ENCODE results near the gene PAX2. TPM values are rescaled to one million over a fixed set of nuclear protein-coding genes. Genes with fewer than 3 reads are reported as not detected.

PAX2 gene
- polyA plus RNA-seq, 1 experiment: not detected

DNA sequence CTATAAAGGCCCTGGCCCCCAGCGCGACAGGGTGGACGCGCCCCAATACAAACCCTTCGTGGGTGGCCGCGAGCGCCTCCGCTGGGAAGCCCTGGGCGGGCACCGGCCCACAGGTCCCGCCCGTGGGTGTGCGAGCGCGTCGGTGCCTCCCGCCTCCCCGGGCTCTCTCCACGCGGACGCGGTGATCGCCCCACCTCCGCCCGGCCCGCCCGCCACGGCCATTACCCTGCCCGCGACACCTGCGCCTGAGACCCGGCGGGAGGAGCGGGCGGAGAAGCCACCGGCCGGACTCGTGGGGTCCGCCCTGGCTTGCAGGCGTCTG is 81.2 kb downstream of the PAX2 start:
- no peak for DNase-seq (ENCODE audit: low read depth)
- POLR2A ChIA-PET: no interaction called here
- CTCF ChIA-PET: interaction anchor here (0.9 kb wide), 1 partner anchor 109 kb away, joined by 4 read pairs; no protein-coding TSS in a partner anchor

DNA sequence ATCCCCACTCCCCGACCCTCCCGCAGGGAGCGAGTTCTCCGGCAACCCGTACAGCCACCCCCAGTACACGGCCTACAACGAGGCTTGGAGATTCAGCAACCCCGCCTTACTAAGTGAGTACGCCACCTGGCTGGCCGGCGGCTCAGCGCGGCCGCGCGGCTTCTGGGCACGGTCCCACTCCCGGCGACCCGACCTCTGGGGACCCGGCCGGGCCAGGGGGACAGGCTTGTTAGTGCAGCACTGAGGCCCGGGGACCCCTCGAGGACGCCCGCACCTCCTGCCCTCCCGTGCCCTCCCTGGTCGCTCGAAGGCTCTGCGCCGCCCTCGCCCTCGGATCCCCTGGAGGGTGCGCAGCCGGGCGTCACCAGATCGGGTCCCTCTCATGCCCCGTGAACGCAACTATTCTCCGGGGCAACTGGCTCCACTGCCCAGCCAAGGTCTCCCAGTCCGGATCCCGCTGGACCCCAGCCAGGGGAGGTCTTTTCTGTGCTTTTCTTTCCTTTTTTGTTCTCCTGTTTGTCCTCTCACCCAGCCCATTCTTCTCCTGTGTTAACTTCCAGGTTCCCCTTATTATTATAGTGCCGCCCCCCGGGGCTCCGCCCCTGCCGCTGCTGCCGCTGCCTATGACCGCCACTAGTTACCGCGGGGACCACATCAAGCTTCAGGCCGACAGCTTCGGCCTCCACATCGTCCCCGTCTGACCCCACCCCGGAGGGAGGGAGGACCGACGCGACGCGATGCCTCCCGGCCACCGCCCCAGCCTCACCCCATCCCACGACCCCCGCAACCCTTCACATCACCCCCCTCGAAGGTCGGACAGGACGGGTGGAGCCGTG is 81.8 kb downstream of the PAX2 start:
- CTCF ChIA-PET: no interaction called here

More for the DNA sequence above, 81.2 kb downstream of the PAX2 start:
- TF ChIP-seq, protein P1, sequence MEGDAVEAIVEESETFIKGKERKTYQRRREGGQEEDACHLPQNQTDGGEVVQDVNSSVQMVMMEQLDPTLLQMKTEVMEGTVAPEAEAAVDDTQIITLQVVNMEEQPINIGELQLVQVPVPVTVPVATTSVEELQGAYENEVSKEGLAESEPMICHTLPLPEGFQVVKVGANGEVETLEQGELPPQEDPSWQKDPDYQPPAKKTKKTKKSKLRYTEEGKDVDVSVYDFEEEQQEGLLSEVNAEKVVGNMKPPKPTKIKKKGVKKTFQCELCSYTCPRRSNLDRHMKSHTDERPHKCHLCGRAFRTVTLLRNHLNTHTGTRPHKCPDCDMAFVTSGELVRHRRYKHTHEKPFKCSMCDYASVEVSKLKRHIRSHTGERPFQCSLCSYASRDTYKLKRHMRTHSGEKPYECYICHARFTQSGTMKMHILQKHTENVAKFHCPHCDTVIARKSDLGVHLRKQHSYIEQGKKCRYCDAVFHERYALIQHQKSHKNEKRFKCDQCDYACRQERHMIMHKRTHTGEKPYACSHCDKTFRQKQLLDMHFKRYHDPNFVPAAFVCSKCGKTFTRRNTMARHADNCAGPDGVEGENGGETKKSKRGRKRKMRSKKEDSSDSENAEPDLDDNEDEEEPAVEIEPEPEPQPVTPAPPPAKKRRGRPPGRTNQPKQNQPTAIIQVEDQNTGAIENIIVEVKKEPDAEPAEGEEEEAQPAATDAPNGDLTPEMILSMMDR (IDR thresholded peaks at IDR 0.05; ENCODE audit: insufficient read depth, low read depth, low read length): no peak
- H3K4me3 ChIP-seq (ENCODE audit: low read depth, low read length): no peak overlapping the region
- peaks cover 58% of the 10 kb centered on the region for H3K27me3 ChIP-seq (ENCODE audit: control insufficient read depth, insufficient read depth, low read length)
- H3K36me3 ChIP-seq (ENCODE audit: control insufficient read depth, insufficient read depth, low read length): no peaks in the 10 kb centered on the region

DNA sequence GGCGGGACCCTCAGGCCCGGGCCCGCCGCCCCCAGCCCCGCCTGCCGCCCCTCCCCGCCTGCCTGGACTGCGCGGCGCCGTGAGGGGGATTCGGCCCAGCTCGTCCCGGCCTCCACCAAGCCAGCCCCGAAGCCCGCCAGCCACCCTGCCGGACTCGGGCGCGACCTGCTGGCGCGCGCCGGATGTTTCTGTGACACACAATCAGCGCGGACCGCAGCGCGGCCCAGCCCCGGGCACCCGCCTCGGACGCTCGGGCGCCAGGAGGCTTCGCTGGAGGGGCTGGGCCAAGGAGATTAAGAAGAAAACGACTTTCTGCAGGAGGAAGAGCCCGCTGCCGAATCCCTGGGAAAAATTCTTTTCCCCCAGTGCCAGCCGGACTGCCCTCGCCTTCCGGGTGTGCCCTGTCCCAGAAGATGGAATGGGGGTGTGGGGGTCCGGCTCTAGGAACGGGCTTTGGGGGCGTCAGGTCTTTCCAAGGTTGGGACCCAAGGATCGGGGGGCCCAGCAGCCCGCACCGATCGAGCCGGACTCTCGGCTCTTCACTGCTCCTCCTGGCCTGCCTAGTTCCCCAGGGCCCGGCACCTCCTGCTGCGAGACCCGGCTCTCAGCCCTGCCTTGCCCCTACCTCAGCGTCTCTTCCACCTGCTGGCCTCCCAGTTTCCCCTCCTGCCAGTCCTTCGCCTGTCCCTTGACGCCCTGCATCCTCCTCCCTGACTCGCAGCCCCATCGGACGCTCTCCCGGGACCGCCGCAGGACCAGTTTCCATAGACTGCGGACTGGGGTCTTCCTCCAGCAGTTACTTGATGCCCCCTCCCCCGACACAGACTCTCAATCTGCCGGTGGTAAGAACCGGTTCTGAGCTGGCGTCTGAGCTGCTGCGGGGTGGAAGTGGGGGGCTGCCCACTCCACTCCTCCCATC is 82.7 kb downstream of the PAX2 start:
- CTCF ChIA-PET: no interaction called here
- Histone ChIP-seq H3K4me3 (ENCODE audit: low read depth, low read length) (no peak overlapping the region; the same call in 1 of the 2 replicates), H3K36me3 (ENCODE audit: control insufficient read depth, insufficient read depth, low read length) (no peaks in the 10 kb centered on the region), H3K27me3 (ENCODE audit: control insufficient read depth, insufficient read depth, low read length) (peaks cover 61% of the 10 kb centered on the region)
- POLR2A ChIA-PET: no interaction called here
- DNase-seq (ENCODE audit: low read depth): no peak
- TF ChIP-seq, protein P1 (IDR thresholded peaks at IDR 0.05; ENCODE audit: insufficient read depth, low read depth, low read length): no peak

More for the DNA sequence above, 81.8 kb downstream of the PAX2 start:
- DNase-seq (ENCODE audit: low read depth): no peak
- TF ChIP-seq, protein P1 (IDR thresholded peaks at IDR 0.05; ENCODE audit: insufficient read depth, low read depth, low read length): no peak
- no peaks in the 10 kb centered on the region for H3K36me3 ChIP-seq (ENCODE audit: control insufficient read depth, insufficient read depth, low read length)
- H3K27me3 ChIP-seq (ENCODE audit: control insufficient read depth, insufficient read depth, low read length): peaks cover 61% of the 10 kb centered on the region
- POLR2A ChIA-PET: no interaction called here
- no peak overlapping the region for H3K4me3 ChIP-seq (ENCODE audit: low read depth, low read length)

DNA sequence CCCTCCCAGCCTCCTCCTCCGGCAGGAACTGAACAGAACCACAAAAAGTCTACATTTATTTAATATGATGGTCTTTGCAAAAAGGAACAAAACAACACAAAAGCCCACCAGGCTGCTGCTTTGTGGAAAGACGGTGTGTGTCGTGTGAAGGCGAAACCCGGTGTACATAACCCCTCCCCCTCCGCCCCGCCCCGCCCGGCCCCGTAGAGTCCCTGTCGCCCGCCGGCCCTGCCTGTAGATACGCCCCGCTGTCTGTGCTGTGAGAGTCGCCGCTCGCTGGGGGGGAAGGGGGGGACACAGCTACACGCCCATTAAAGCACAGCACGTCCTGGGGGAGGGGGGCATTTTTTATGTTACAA is 83.3 kb downstream of the PAX2 start:
- POLR2A ChIA-PET: no interaction called here
- TF ChIP-seq, protein P1 (IDR thresholded peaks at IDR 0.05; ENCODE audit: insufficient read depth, low read depth, low read length): no peak
- no peak for DNase-seq (ENCODE audit: low read depth)

More for the DNA sequence above, 83.3 kb downstream of the PAX2 start:
- Histone ChIP-seq H3K36me3 (ENCODE audit: control insufficient read depth, insufficient read depth, low read length) (no peaks in the 10 kb centered on the region), H3K4me3 (ENCODE audit: low read depth, low read length) (no peak overlapping the region), H3K27me3 (ENCODE audit: control insufficient read depth, insufficient read depth, low read length) (peaks cover 61% of the 10 kb centered on the region)
- CTCF ChIA-PET: no interaction called here

Data from BJ (cell line).